ELR (cell line): ENCODE results near the gene PPP4R2.
A peak's percentile ranks its signal among the peaks of the same experiment; 100 is the strongest.
"Not testable (repeated sequence)": the region's sequence is repeated elsewhere in the genome, so short reads cannot be mapped to it uniquely, and the experiment has no call there.

ENCODE experiments used
- DNase-seq: peaks from one replicate; pipeline ENCODE4 v3.0.0-alpha.2; 2015; ENCODE audit warnings: low read depth

The PPP4R2 gene

GRCh38 chr3:73026111-73026759 is 29.6 kb downstream of the PPP4R2 start:
- DNase-seq: no peak

GRCh38 chr3:73026760-73027113 is 30.1 kb downstream of the PPP4R2 start:
- DNase-seq: no peak

GRCh38 chr3:73028803-73029202 is 32.2 kb downstream of the PPP4R2 start:
- DNase-seq: no peak

- peak; percentile 82 for DNase-seq
Measured at GRCh38 chr3:73029321-73029796, 32.7 kb downstream of the PPP4R2 start.

GRCh38 chr3:73030073-73030597 is 33.5 kb downstream of the PPP4R2 start:
- no peak for DNase-seq

- DNase-seq: no peak
Measured at GRCh38 chr3:73031573-73032103, 35.0 kb downstream of the PPP4R2 start.

- peak; percentile 71 for DNase-seq
Measured at GRCh38 chr3:73036694-73037591, 40.3 kb downstream of the PPP4R2 start.

GRCh38 chr3:73041537-73041936 is 44.9 kb downstream of the PPP4R2 start:
- DNase-seq: no peak

- no peak for DNase-seq
Measured at GRCh38 chr3:73043414-73043813, 46.8 kb downstream of the PPP4R2 start.

- no peak for DNase-seq
Measured at GRCh38 chr3:73045391-73045790, 48.8 kb downstream of the PPP4R2 start.

- no peak for DNase-seq
Measured at GRCh38 chr3:73046195-73046594, 49.6 kb downstream of the PPP4R2 start.

- no peak for DNase-seq
Measured at GRCh38 chr3:73049319-73049718, 52.7 kb downstream of the PPP4R2 start.

GRCh38 chr3:73052857-73053256 is 56.2 kb downstream of the PPP4R2 start:
- DNase-seq: no peak

GRCh38 chr3:73055583-73055982 is 59.0 kb downstream of the PPP4R2 start:
- DNase-seq: no peak

GRCh38 chr3:73056014-73056844 is 59.6 kb downstream of the PPP4R2 start:
- peak; percentile 65 for DNase-seq

- no peak for DNase-seq
Measured at GRCh38 chr3:73056845-73057150, 60.2 kb downstream of the PPP4R2 start.

- no peak for DNase-seq
Measured at GRCh38 chr3:73060302-73060723, 63.7 kb downstream of the PPP4R2 start.

GRCh38 chr3:73061416-73061815 is 64.8 kb downstream of the PPP4R2 start, which contains the start of gene EBLN2:
EBLN2 (plus strand) TSS chr3:73061659; CDS start chr3:73062082, 423 bp downstream.
- DNase-seq: no peak

- DNase-seq: not testable (repeated sequence)
Measured at GRCh38 chr3:73066243-73066642, 69.6 kb downstream of the PPP4R2 start.

GRCh38 chr3:73068419-73068818 is 71.8 kb downstream of the PPP4R2 start:
- no peak for DNase-seq

- DNase-seq: no peak
Measured at GRCh38 chr3:73069187-73069586, 72.6 kb downstream of the PPP4R2 start.
